ENCODE measurements around the gene ATP5F1B.

- TF ChIP-seq, protein P1, sequence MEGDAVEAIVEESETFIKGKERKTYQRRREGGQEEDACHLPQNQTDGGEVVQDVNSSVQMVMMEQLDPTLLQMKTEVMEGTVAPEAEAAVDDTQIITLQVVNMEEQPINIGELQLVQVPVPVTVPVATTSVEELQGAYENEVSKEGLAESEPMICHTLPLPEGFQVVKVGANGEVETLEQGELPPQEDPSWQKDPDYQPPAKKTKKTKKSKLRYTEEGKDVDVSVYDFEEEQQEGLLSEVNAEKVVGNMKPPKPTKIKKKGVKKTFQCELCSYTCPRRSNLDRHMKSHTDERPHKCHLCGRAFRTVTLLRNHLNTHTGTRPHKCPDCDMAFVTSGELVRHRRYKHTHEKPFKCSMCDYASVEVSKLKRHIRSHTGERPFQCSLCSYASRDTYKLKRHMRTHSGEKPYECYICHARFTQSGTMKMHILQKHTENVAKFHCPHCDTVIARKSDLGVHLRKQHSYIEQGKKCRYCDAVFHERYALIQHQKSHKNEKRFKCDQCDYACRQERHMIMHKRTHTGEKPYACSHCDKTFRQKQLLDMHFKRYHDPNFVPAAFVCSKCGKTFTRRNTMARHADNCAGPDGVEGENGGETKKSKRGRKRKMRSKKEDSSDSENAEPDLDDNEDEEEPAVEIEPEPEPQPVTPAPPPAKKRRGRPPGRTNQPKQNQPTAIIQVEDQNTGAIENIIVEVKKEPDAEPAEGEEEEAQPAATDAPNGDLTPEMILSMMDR (IDR thresholded peaks at IDR 0.05): no peak
- TF ChIP-seq POLR2A (IDR thresholded peaks at IDR 0.05): no peak
Observed at GRCh38 chr12:56661979-56662638, 16.3 kb upstream of the ATP5F1B start.

Measured in tibial nerve (tissue), 3 donors.